ENCODE data around the gene ZNF384. TPM values are rescaled to one million over a fixed set of nuclear protein-coding genes. Genes with fewer than 3 reads are reported as not detected.
A peak's percentile ranks its signal among the peaks of the same experiment; 100 is the strongest.

The ZNF384 gene
- total and polyA plus RNA-seq, 3 experiments from 2014 or later = 37.2 to 63.3 (median 58.1) TPM

- Histone ChIP-seq H3K4me1 (ENCODE audit: insufficient read depth, low read length) (peaks cover 35% of the 10 kb centered on the region), H3K27ac (ENCODE audit: low read depth, low read length) (peak overlapping the region; percentile 31), H3K4me3 (ENCODE audit: low read length) (peak overlapping the region; percentile 71), H3K27me3 (ENCODE audit: insufficient read depth, low read length, poor library complexity, severe bottlenecking) (no peaks in the 10 kb centered on the region), H3K9me3 (ENCODE audit: low read length) (no peaks in the 10 kb centered on the region), H3K36me3 (ENCODE audit: insufficient read depth, low read length) (no peaks in the 10 kb centered on the region)
- peak overlapping the region; percentile 46 to 91 (median 85) for H3K4me3 Mint-ChIP-seq
- peak in 1 of 5 donors; percentile 45 for DNase-seq
- H3K9me3 Mint-ChIP-seq = no peaks in the 10 kb centered on the region
- ChIA-PET POLR2A (interaction anchor here (1.4 kb wide), 1 partner anchor 9 kb away, joined by 3 read pairs; the partner anchor contains the start of gene LPAR5), CTCF (interaction anchor here (0.8 to 1.8 kb wide), 3 partner anchors 14 to 126 kb away, joined by 3 to 9 read pairs (median 3); partner anchors contain the start of gene MLF2)
- H3K36me3 Mint-ChIP-seq = peaks cover 0 to 28% (median 0%) of the 10 kb centered on the region in 3 donors
- peaks cover 32 to 52% (median 43%) of the 10 kb centered on the region in 3 donors for H3K4me1 Mint-ChIP-seq
- H3K27ac Mint-ChIP-seq = peak overlapping the region; percentile 55 to 96 (median 86)
- no peaks in the 10 kb centered on the region for H3K27me3 Mint-ChIP-seq
Observed at GRCh38 chr12:6626654-6627283, 62.4 kb downstream of the ZNF384 start.

DNA sequence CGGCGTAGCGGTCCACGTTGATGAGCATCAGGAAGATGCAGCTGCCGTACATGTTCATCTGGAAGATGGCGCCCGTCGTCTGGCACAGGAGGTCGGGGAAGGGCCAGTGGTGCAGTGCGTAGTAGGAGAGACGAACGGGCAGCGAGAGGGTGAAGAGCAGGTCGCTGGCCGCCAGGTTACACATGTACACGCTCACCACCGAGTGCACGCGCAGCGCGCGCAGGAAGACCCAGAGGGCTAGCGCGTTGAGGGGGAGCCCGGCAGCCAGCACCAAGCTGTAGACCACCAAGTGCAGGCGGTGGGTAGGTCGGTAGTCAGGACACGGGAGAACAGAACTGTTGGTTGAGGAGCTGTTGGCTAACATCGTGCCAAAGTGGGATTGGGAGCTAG lies 68.3 kb downstream of the ZNF384 start:
- peaks cover 6% of the 10 kb centered on the region for H3K36me3 ChIP-seq (ENCODE audit: insufficient read depth, low read length)
- H3K27ac Mint-ChIP-seq = peak overlapping the region in 5 of 8 donors; percentile 46 to 85 (median 78)
- no peak overlapping the region for H3K4me3 ChIP-seq (ENCODE audit: low read length)
- no peak for DNase-seq
- peaks cover 0 to 42% (median 9%) of the 10 kb centered on the region in 3 donors for H3K36me3 Mint-ChIP-seq
- H3K4me3 Mint-ChIP-seq = peak overlapping the region in 4 of 7 donors; percentile 27 to 71 (median 42)
- POLR2A ChIA-PET = interaction anchor here (1.1 to 1.8 kb wide), 3 partner anchors 13 to 68 kb away, joined by 3 to 11 read pairs (median 9); partner anchors contain the start of genes LPAR5 and ZNF384
- no peaks in the 10 kb centered on the region for H3K9me3 Mint-ChIP-seq
- CTCF ChIA-PET = interaction anchor here (0.8 to 2.9 kb wide), 8 partner anchors 10 to 323 kb away, joined by 3 to 12 read pairs (median 6); partner anchors contain the start of genes C12orf57, MLF2, RNU7-1 and ZNF384
- no peaks in the 10 kb centered on the region for H3K9me3 ChIP-seq (ENCODE audit: low read length)
- no peaks in the 10 kb centered on the region for H3K27me3 ChIP-seq (ENCODE audit: insufficient read depth, low read length, poor library complexity, severe bottlenecking)
- H3K27me3 Mint-ChIP-seq = no peaks in the 10 kb centered on the region
- H3K27ac ChIP-seq (ENCODE audit: low read depth, low read length) = no peak overlapping the region
- peaks cover 6 to 38% (median 18%) of the 10 kb centered on the region in 3 donors for H3K4me1 Mint-ChIP-seq
- no peaks in the 10 kb centered on the region for H3K4me1 ChIP-seq (ENCODE audit: insufficient read depth, low read length)

DNA sequence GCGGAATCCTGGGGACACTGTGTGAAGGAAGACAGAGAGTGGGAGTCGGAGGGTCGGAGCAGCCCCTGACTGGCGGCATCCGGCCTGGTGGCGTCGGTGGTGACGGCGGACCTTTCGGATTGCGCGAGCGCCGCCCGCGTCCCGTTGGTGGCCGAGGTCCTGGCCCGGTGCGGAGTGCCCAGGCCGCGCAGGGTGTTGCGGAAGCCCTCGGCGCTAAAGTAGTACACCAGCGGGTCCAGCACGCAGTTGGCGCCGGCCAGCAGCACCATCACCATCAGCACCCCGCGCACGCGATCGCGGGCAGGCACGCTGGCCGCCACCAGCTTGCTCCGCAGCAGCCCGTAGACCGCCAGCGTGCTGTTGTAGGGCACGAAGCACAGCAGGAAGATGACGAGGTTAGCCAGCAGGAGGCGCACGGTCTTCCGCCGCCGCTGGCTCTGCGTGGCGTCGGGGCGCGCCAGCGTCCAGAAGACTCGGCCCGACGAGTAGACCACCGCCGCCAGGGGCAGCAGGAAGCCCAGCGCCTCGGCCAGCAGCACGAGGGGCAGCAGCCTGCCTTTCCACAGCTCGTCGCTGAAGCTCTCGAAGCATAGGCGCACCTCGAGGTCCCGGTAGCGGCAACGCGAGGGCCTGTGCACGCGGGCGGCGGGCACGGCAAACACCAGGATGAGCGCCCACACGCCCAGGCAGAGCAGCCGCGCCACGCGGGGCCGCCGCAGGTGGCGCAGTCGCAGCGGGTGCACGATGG lies 68.9 kb downstream of the ZNF384 start:
- ChIA-PET POLR2A (interaction anchor here (1.1 to 1.8 kb wide), 3 partner anchors 12 to 69 kb away, joined by 3 to 11 read pairs (median 9); partner anchors contain the start of genes LPAR5 and ZNF384), CTCF (interaction anchor here (0.7 to 2.9 kb wide), 11 partner anchors 9 to 133 kb away, joined by 3 to 12 read pairs (median 4); partner anchors contain the start of genes MLF2 and ZNF384)
- peaks cover 0 to 42% (median 9%) of the 10 kb centered on the region in 3 donors for H3K36me3 Mint-ChIP-seq
- H3K27me3 Mint-ChIP-seq = no peaks in the 10 kb centered on the region
- H3K4me1 ChIP-seq (ENCODE audit: insufficient read depth, low read length) = no peaks in the 10 kb centered on the region
- DNase-seq = peak in 2 of 5 donors; percentile 50 to 62
- H3K4me3 ChIP-seq (ENCODE audit: low read length) = no peak overlapping the region
- H3K4me3 Mint-ChIP-seq = peak overlapping the region in 3 of 7 donors; percentile 27 to 71 (median 55)
- H3K27me3 ChIP-seq (ENCODE audit: insufficient read depth, low read length, poor library complexity, severe bottlenecking) = no peaks in the 10 kb centered on the region
- H3K27ac ChIP-seq (ENCODE audit: low read depth, low read length) = no peak overlapping the region
- peaks cover 6% of the 10 kb centered on the region for H3K36me3 ChIP-seq (ENCODE audit: insufficient read depth, low read length)
- peaks cover 6 to 38% (median 18%) of the 10 kb centered on the region in 3 donors for H3K4me1 Mint-ChIP-seq
- H3K27ac Mint-ChIP-seq = peak overlapping the region in 4 of 8 donors; percentile 46 to 85 (median 77)
- no peaks in the 10 kb centered on the region for H3K9me3 ChIP-seq (ENCODE audit: low read length)
- H3K9me3 Mint-ChIP-seq = no peaks in the 10 kb centered on the region

DNA sequence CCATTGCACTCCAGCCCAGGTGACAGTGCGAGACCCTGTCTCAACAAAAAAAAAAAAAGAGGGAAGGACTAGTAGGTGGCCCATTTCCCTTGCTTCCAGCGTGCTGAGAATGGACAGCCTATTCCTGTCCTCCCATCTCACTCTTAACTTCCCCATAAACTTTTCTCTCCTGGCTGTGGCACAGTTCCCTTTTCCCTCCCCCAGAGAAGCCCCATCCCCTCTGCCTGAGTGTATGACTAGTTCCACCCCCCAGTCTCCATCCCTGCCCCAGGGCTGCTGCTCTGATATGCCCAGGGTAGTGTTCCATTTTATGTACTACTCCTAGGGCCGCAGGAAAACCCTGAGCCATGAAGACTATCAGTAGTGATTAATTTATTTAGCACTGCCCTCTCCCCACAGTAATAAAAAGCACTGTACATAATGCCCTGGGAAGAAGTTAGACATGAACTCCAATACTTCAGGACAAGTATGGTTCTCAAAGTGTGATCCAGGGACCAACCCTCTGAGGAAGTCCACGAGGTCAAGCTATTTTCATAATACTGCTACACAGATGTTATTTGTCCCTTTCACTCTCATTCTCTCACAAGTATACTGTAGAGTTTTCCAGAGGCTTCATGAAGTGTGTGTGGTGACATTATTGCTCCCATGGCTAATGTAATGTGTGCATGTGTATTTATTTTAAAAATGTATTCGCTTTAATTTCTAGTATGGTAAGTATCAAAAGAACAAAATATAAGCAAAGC lies 70.5 kb downstream of the ZNF384 start:
- Histone ChIP-seq H3K9me3 (ENCODE audit: low read length) (no peaks in the 10 kb centered on the region), H3K27ac (ENCODE audit: low read depth, low read length) (no peak overlapping the region), H3K4me3 (ENCODE audit: low read length) (no peak overlapping the region), H3K27me3 (ENCODE audit: insufficient read depth, low read length, poor library complexity, severe bottlenecking) (no peaks in the 10 kb centered on the region), H3K36me3 (ENCODE audit: insufficient read depth, low read length) (peaks cover 6% of the 10 kb centered on the region), H3K4me1 (ENCODE audit: insufficient read depth, low read length) (no peaks in the 10 kb centered on the region)
- H3K9me3 Mint-ChIP-seq = no peaks in the 10 kb centered on the region
- H3K36me3 Mint-ChIP-seq = peaks cover 0 to 32% (median 9%) of the 10 kb centered on the region in 3 donors
- POLR2A ChIA-PET = no interaction called here
- CTCF ChIA-PET = interaction anchor here (0.7 to 2.6 kb wide), 9 partner anchors 9 to 80 kb away, joined by 3 to 8 read pairs (median 4); partner anchors contain the start of gene LPAR5
- H3K4me1 Mint-ChIP-seq = peaks cover 13 to 40% (median 26%) of the 10 kb centered on the region in 3 donors
- H3K4me3 Mint-ChIP-seq = no peak overlapping the region
- DNase-seq = no peak
- H3K27me3 Mint-ChIP-seq = no peaks in the 10 kb centered on the region
- H3K27ac Mint-ChIP-seq = peak overlapping the region in 6 of 8 donors; percentile 56 to 90 (median 81)

Other genes with a start within 250 kb of the ZNF384 start
- gene CD27, start 244.4 kb downstream of the ZNF384 start, total RNA-seq = 100 to 1,000 TPM; 110 to 111 TPM
- gene CD27, start 244.4 kb downstream of the ZNF384 start, polyA plus RNA-seq = 470 TPM
- gene TAPBPL, start 237.3 kb downstream of the ZNF384 start, total RNA-seq = 10 to 100 TPM; 29.1 to 32.0 TPM
- gene TAPBPL, start 237.3 kb downstream of the ZNF384 start, polyA plus RNA-seq = 131 TPM
- gene VAMP1, start 218.7 kb downstream of the ZNF384 start, total RNA-seq = 10 to 100 TPM; 26.7 to 29.6 TPM
- 10.0 TPM for gene VAMP1, start 218.7 kb downstream of the ZNF384 start, polyA plus RNA-seq
- 100 to 1,000 TPM; 317 to 327 TPM for gene MRPL51, start 196.1 kb downstream of the ZNF384 start, total RNA-seq
- gene MRPL51, start 196.1 kb downstream of the ZNF384 start, polyA plus RNA-seq = 222 TPM
- gene NCAPD2, start 195.3 kb downstream of the ZNF384 start, total RNA-seq = 10 to 100 TPM; 96.5 to 97.5 TPM
- gene NCAPD2, start 195.3 kb downstream of the ZNF384 start, polyA plus RNA-seq = 29.8 TPM
- 1,000 to 10,000 TPM; 7,182 to 7,238 TPM for gene GAPDH, start 154.9 kb downstream of the ZNF384 start, total RNA-seq
- gene GAPDH, start 154.9 kb downstream of the ZNF384 start, polyA plus RNA-seq = 1,770 TPM
- 10 to 100 TPM; 14.2 to 15.1 TPM for gene IFFO1, start 133.3 kb downstream of the ZNF384 start, total RNA-seq
- 12.2 TPM for gene IFFO1, start 133.3 kb downstream of the ZNF384 start, polyA plus RNA-seq
- gene NOP2, start 121.1 kb downstream of the ZNF384 start, total RNA-seq = 100 to 1,000 TPM; 170 to 172 TPM
- gene NOP2, start 121.1 kb downstream of the ZNF384 start, polyA plus RNA-seq = 34.0 TPM
- gene CHD4, start 82.0 kb downstream of the ZNF384 start, total RNA-seq = 100 to 1,000 TPM; 287 to 293 TPM
- 58.1 TPM for gene CHD4, start 82.0 kb downstream of the ZNF384 start, polyA plus RNA-seq
- 10 to 100 TPM; 10.6 to 11.4 TPM for gene LPAR5, start 53.4 kb downstream of the ZNF384 start, total RNA-seq
- gene LPAR5, start 53.4 kb downstream of the ZNF384 start, polyA plus RNA-seq = 26.5 TPM
- gene ACRBP, start 41.9 kb downstream of the ZNF384 start, total RNA-seq = 1 to 10 TPM; 1.8 to 2.0 TPM
- gene ACRBP, start 41.9 kb downstream of the ZNF384 start, polyA plus RNA-seq = not detected
- gene ING4, start 26.3 kb downstream of the ZNF384 start, total RNA-seq = 10 to 100 TPM; 17.4 to 18.5 TPM
- gene ING4, start 26.3 kb downstream of the ZNF384 start, polyA plus RNA-seq = 80.3 TPM
- under 1 TPM; 0.49 to 0.79 TPM for gene PIANP, start 11.4 kb upstream of the ZNF384 start, total RNA-seq
- 0.77 TPM for gene PIANP, start 11.4 kb upstream of the ZNF384 start, polyA plus RNA-seq
- gene COPS7A, start 34.7 kb upstream of the ZNF384 start, total RNA-seq = 10 to 100 TPM; 48.8 to 49.7 TPM
- gene COPS7A, start 34.7 kb upstream of the ZNF384 start, polyA plus RNA-seq = 46.2 TPM
- 100 to 1,000 TPM; 141 to 146 TPM for gene MLF2, start 63.8 kb upstream of the ZNF384 start, total RNA-seq
- 141 TPM for gene MLF2, start 63.8 kb upstream of the ZNF384 start, polyA plus RNA-seq
- 10 to 100 TPM; 75.3 to 87.2 TPM for gene PTMS, start 77.0 kb upstream of the ZNF384 start, total RNA-seq
- 10.9 TPM for gene PTMS, start 77.0 kb upstream of the ZNF384 start, polyA plus RNA-seq
- 100 to 1,000 TPM; 236 to 245 TPM for gene LAG3, start 83.1 kb upstream of the ZNF384 start, total RNA-seq
- gene LAG3, start 83.1 kb upstream of the ZNF384 start, polyA plus RNA-seq = 37.3 TPM
- gene CD4, start 100.2 kb upstream of the ZNF384 start, total RNA-seq = 1 to 10 TPM; 1.2 to 1.8 TPM
- gene CD4, start 100.2 kb upstream of the ZNF384 start, polyA plus RNA-seq = 0.30 TPM
- under 1 TPM in 1 of 2 experiments, not detected in 1; 0.11 TPM for gene GPR162, start 132.4 kb upstream of the ZNF384 start, total RNA-seq
- gene GPR162, start 132.4 kb upstream of the ZNF384 start, polyA plus RNA-seq = not detected
- 1 to 10 TPM; 2.4 to 2.5 TPM for gene P3H3, start 139.0 kb upstream of the ZNF384 start, total RNA-seq
- 2.9 TPM for gene P3H3, start 139.0 kb upstream of the ZNF384 start, polyA plus RNA-seq
- gene GNB3, start 151.6 kb upstream of the ZNF384 start, total RNA-seq = under 1 TPM; 0.48 to 0.78 TPM
- gene GNB3, start 151.6 kb upstream of the ZNF384 start, polyA plus RNA-seq = not detected
- gene CDCA3, start 161.9 kb upstream of the ZNF384 start, total RNA-seq = 10 to 100 TPM; 35.9 to 37.6 TPM
- gene CDCA3, start 161.9 kb upstream of the ZNF384 start, polyA plus RNA-seq = 0.68 TPM
- gene USP5, start 162.8 kb upstream of the ZNF384 start, total RNA-seq = 100 to 1,000 TPM; 154 TPM
- 49.7 TPM for gene USP5, start 162.8 kb upstream of the ZNF384 start, polyA plus RNA-seq
- gene TPI1, start 178.2 kb upstream of the ZNF384 start, total RNA-seq = 1,000 to 10,000 TPM; 1,331 to 1,374 TPM
- 613 TPM for gene TPI1, start 178.2 kb upstream of the ZNF384 start, polyA plus RNA-seq
- 1 to 10 TPM; 7.7 to 8.1 TPM for gene SPSB2, start 183.9 kb upstream of the ZNF384 start, total RNA-seq
- 11.4 TPM for gene SPSB2, start 183.9 kb upstream of the ZNF384 start, polyA plus RNA-seq
- gene LRRC23, start 215.4 kb upstream of the ZNF384 start, total RNA-seq = 1 to 10 TPM; 4.9 to 5.0 TPM
- 5.0 TPM for gene LRRC23, start 215.4 kb upstream of the ZNF384 start, polyA plus RNA-seq
- 100 to 1,000 TPM; 125 to 131 TPM for gene ENO2, start 225.2 kb upstream of the ZNF384 start, total RNA-seq
- 36.4 TPM for gene ENO2, start 225.2 kb upstream of the ZNF384 start, polyA plus RNA-seq
- gene ATN1, start 238.6 kb upstream of the ZNF384 start, total RNA-seq = 10 to 100 TPM; 54.8 to 60.4 TPM
- 0.62 TPM for gene ATN1, start 238.6 kb upstream of the ZNF384 start, polyA plus RNA-seq

Measured in CD8-positive, alpha-beta memory T cell (primary cell).